OCI-LY1 (cell line): ENCODE data around the gene ANKFN1.

Source experiments
- EZH2 ChIP-seq: fragments of 200-600 bp; sonication (generic), shearing (Covaris generic); IDR thresholded peaks from 2 replicates; pipeline ENCODE4 v1.8.0; 2017; ENCODE audit warnings: borderline replicate concordance, mixed run types, mild to moderate bottlenecking, antibody characterized with exemption, low read length, moderate library complexity, mixed read lengths
- TF ChIP-seq, protein P1 (sequence below): fragments of 200-600 bp; sonication (generic), shearing (Covaris generic); IDR thresholded peaks from 2 replicates; pipeline ENCODE4 v1.5.1; 2017; ENCODE audit warnings: mild to moderate bottlenecking, antibody characterized with exemption, low read length, moderate library complexity, mixed read lengths

DNA sequence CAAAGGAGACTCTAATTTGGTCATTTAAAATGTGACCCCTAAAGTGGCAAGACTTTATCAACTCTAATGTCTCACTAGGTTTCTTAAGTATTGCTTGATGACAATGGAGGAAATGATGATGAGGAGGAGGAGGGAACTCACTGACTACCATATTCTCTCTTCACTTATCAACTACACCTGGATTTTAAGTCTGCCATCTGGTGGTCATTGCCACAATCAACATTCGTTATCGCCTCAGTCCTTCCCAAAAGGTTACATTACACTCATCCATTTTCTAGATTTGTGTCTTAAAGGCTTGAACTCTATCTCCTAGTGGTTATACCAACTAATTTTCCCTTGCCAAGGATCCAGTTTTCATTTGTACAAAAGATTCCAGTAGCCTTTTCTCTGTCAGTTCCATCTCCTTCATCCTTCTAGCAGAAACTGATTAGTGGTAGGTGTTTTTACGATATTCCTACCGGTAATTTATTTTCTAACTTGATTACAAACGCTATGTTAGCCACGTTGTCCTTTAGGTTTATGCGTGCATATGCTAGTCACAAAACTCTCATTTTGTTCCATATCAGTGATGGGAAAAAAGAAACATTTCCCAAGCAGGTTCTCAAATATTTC, 325.7 kb downstream of the ANKFN1 start:
- TF ChIP-seq, protein P1, sequence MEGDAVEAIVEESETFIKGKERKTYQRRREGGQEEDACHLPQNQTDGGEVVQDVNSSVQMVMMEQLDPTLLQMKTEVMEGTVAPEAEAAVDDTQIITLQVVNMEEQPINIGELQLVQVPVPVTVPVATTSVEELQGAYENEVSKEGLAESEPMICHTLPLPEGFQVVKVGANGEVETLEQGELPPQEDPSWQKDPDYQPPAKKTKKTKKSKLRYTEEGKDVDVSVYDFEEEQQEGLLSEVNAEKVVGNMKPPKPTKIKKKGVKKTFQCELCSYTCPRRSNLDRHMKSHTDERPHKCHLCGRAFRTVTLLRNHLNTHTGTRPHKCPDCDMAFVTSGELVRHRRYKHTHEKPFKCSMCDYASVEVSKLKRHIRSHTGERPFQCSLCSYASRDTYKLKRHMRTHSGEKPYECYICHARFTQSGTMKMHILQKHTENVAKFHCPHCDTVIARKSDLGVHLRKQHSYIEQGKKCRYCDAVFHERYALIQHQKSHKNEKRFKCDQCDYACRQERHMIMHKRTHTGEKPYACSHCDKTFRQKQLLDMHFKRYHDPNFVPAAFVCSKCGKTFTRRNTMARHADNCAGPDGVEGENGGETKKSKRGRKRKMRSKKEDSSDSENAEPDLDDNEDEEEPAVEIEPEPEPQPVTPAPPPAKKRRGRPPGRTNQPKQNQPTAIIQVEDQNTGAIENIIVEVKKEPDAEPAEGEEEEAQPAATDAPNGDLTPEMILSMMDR, result peak; percentile 63
- TF ChIP-seq EZH2, result no peak
